CD14-positive monocyte (primary cell): ENCODE measurements around the gene ATRN. TPM values are rescaled to one million over a fixed set of nuclear protein-coding genes. Genes with fewer than 3 reads are reported as not detected.

Source experiments
- DNase-seq, 3 donors: peaks; one replicate each; pipeline ENCODE4 v3.0.0-alpha.2; 2011 to 2022
- H2AFZ ChIP-seq: 2 replicates; pipeline ENCODE4 v1.6.0; 2012; ENCODE audit warnings: mild to moderate bottlenecking, low read depth, low read length, inconsistent platforms; ENCODE audit not compliant: insufficient read depth, poor library complexity, severe bottlenecking
- H3K27ac ChIP-seq, 2 donors: 1 replicate in 1 of 2; 2 replicates in 1 of 2; pipeline ENCODE4 v1.5.1; 2012 to 2013; ENCODE audit warnings: low read length in 2 of 2, control low read depth in 1 of 2, inconsistent platforms in 1 of 2, low read depth in 1 of 2, mild to moderate bottlenecking in 1 of 2
- H3K27me3 ChIP-seq, 2 donors: one replicate each; pipeline versions ENCODE4 v1.6.0 to v1.6.1; 2011 to 2013; ENCODE audit warnings: low read length in 2 of 2; ENCODE audit not compliant: control insufficient read depth in 2 of 2, insufficient read depth in 2 of 2
- H3K36me3 ChIP-seq, 2 donors: replicated peaks in 1 of 2; 1 replicate in 1 of 2; 2 replicates in 1 of 2; pipeline versions ENCODE4 v1.5.1 to v1.6.1; 2012 to 2013; ENCODE audit warnings: low read length in 2 of 2, control low read depth in 1 of 2, inconsistent platforms in 1 of 2, mild to moderate bottlenecking in 1 of 2; ENCODE audit not compliant: insufficient read depth in 2 of 2, control insufficient read depth in 1 of 2
- H3K4me1 ChIP-seq, 2 donors: 1 replicate in 1 of 2; 2 replicates in 1 of 2; pipeline versions ENCODE4 v1.5.1 to v1.6.1; 2012 to 2013; ENCODE audit warnings: low read length in 2 of 2, control low read depth in 1 of 2, inconsistent platforms in 1 of 2, mild to moderate bottlenecking in 1 of 2, moderate library complexity in 1 of 2; ENCODE audit not compliant: insufficient read depth in 2 of 2, control insufficient read depth in 1 of 2
- H3K4me2 ChIP-seq: replicated peaks from 2 replicates; pipeline ENCODE3; 2012; ENCODE audit warnings: low read length, moderate library complexity, mild to moderate bottlenecking; ENCODE audit not compliant: poor library complexity, severe bottlenecking; ENCODE audit errors: extremely low read depth
- H3K4me3 ChIP-seq, 3 experiments: fragments of 200-600 bp in 1 of 3; sonication (generic) in 1 of 3; replicated peaks in 1 of 3; 1 replicate in 2 of 3; 2 replicates in 1 of 3; pipeline ENCODE4 v1.5.1; 2011 to 2013; ENCODE audit warnings: low read length in 3 of 3, mild to moderate bottlenecking in 3 of 3, control low read depth in 2 of 3, low read depth in 2 of 3, inconsistent platforms in 1 of 3, moderate library complexity in 1 of 3
- H3K79me2 ChIP-seq: 2 replicates; pipeline ENCODE4 v1.6.0; 2012; ENCODE audit warnings: mild to moderate bottlenecking, control low read depth, inconsistent platforms, low read length, moderate library complexity; ENCODE audit not compliant: insufficient read depth
- H3K9ac ChIP-seq: 2 replicates; pipeline ENCODE4 v1.6.0; 2017; ENCODE audit warnings: low read length, mild to moderate bottlenecking; ENCODE audit not compliant: insufficient read depth, poor library complexity, severe bottlenecking
- H3K9me3 ChIP-seq, 2 donors: replicated peaks in 1 of 2; 1 replicate in 1 of 2; 2 replicates in 1 of 2; pipeline versions ENCODE4 v1.5.1 to v1.6.1; 2012 to 2013; ENCODE audit warnings: low read length in 2 of 2, control low read depth in 1 of 2; ENCODE audit not compliant: control insufficient read depth in 1 of 2, insufficient read depth in 1 of 2
- H4K20me1 ChIP-seq: 2 replicates; pipeline ENCODE4 v1.6.0; 2012; ENCODE audit warnings: mild to moderate bottlenecking, low read length, control low read depth, moderate library complexity; ENCODE audit not compliant: insufficient read depth
- H3K27ac Mint-ChIP-seq, 7 donors: one replicate each; pipeline ENCODE4 v1.8.0; 2020; ENCODE audit warnings: mild to moderate bottlenecking in 7 of 7, mixed read lengths in 7 of 7, moderate library complexity in 6 of 7, inconsistent platforms in 2 of 7
- H3K27me3 Mint-ChIP-seq, 3 donors: one replicate each; pipeline ENCODE4 v1.8.0; 2021 to 2022; ENCODE audit warnings: low read depth in 3 of 3, mild to moderate bottlenecking in 3 of 3, mixed read lengths in 3 of 3, moderate library complexity in 3 of 3, inconsistent platforms in 1 of 3
- H3K36me3 Mint-ChIP-seq, 2 donors: one replicate each; pipeline ENCODE4 v1.8.0; 2020; ENCODE audit warnings: mixed read lengths in 2 of 2, inconsistent platforms in 1 of 2, mild to moderate bottlenecking in 1 of 2
- H3K4me1 Mint-ChIP-seq: one replicate; pipeline ENCODE4 v1.8.0; 2020; ENCODE audit warnings: mild to moderate bottlenecking, mixed read lengths
- H3K4me3 Mint-ChIP-seq, 2 donors: one replicate each; pipeline ENCODE4 v1.8.0; 2020; ENCODE audit warnings: mild to moderate bottlenecking in 2 of 2, mixed read lengths in 2 of 2, moderate library complexity in 1 of 2
- H3K9me3 Mint-ChIP-seq, 7 donors: one replicate each; pipeline ENCODE4 v1.8.0; 2020 to 2022; ENCODE audit warnings: mixed read lengths in 7 of 7, mild to moderate bottlenecking in 6 of 7, moderate library complexity in 6 of 7, inconsistent platforms in 2 of 7
- WGBS: methylation state at CpG from one replicate; pipeline ENCODE4 v1.1.5; 2013; ENCODE audit warnings: missing lambda C conversion rate; ENCODE audit not compliant: insufficient coverage; 5-methylcytosine and 5-hydroxymethylcytosine counted together
- intact Hi-C, 2 donors: fragments of 100-400 bp; cut with micrococcal nuclease; formaldehyde crosslinking; loops; one replicate each; pipeline versions ENCODE4 v1.15.0 to v1.15.1; 2023
- polyA plus RNA-seq, 3 donors: library from polyadenylated mRNA; depleted of rRNA in 1 of 3; unstranded in 2 of 3; stranded (reverse) in 1 of 3; fragments of 300-500 nt in 2 of 3; fragments of >200 nt in 1 of 3; fragmentation: Illumina TruSeq in 2 of 3; gene quantifications; 1 replicate in 2 of 3; 2 replicates in 1 of 3; pipeline ENCODE4 v1.2.3, GENCODE V29; 2012 to 2021
- TF ChIP-seq, protein P1 (sequence below): fragments of 200-600 bp; IDR thresholded peaks from one replicate; pipeline ENCODE4 v1.8.0; 2022; ENCODE audit warnings: antibody characterized with exemption, mild to moderate bottlenecking

Gene ATRN
- polyA plus RNA-seq, 3 donors: 10.2 to 17.4 (median 11.5) TPM

DNA sequence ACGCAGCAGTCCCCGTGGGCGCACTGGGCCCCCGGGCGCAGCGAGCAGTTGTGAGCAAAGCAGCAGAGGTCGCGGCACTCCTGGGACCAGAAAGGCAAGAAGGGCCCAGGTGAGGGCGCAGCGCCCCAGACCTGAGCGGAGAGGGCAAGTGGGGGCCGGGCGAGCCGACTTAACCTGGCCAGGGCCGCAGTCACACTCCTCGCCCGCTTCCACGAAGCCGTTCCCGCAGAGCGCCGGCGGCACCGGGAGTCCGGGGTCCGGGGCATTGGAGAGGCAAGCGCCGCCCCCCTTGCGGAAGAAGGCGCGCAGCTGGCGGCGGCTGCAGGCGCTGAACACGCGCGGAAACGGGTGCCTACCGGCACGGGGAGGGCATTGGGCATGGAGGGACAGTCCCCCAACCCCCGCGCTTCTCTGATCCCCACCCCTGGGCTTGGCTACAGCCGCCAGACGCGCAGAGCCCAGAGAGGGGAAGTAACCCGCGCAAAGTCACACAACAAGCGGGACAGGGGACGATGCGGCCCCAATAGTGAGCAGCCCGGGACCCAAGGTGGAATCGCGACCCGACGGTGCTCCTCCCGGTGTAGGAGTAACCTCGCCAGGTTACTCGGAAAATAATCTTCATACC, 201.8 kb downstream of the ATRN start:
- H3K27ac Mint-ChIP-seq: no peak overlapping the region
- H4K20me1 ChIP-seq: no peaks in the 10 kb centered on the region
- peak overlapping the region; percentile 5 for H3K4me2 ChIP-seq
- H3K9me3 Mint-ChIP-seq: peaks cover 0 to 9% (median 2%) of the 10 kb centered on the region in 7 donors
- H3K4me3 ChIP-seq: no peak overlapping the region
- DNase-seq: no peak
- peaks cover 9% of the 10 kb centered on the region for H3K4me1 Mint-ChIP-seq
- peaks cover 0 to 3% of the 10 kb centered on the region in 2 donors for H3K36me3 Mint-ChIP-seq
- H2AFZ ChIP-seq: no peak overlapping the region
- TF ChIP-seq, protein P1, sequence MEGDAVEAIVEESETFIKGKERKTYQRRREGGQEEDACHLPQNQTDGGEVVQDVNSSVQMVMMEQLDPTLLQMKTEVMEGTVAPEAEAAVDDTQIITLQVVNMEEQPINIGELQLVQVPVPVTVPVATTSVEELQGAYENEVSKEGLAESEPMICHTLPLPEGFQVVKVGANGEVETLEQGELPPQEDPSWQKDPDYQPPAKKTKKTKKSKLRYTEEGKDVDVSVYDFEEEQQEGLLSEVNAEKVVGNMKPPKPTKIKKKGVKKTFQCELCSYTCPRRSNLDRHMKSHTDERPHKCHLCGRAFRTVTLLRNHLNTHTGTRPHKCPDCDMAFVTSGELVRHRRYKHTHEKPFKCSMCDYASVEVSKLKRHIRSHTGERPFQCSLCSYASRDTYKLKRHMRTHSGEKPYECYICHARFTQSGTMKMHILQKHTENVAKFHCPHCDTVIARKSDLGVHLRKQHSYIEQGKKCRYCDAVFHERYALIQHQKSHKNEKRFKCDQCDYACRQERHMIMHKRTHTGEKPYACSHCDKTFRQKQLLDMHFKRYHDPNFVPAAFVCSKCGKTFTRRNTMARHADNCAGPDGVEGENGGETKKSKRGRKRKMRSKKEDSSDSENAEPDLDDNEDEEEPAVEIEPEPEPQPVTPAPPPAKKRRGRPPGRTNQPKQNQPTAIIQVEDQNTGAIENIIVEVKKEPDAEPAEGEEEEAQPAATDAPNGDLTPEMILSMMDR: no peak
- H3K27ac ChIP-seq: no peak overlapping the region
- intact Hi-C loops: no loop called here
- peak overlapping the region in 1 of 2 donors; percentile 84 for H3K4me3 Mint-ChIP-seq
- H3K4me1 ChIP-seq: peaks cover 8 to 9% of the 10 kb centered on the region in 2 donors
- no peaks in the 10 kb centered on the region for H3K79me2 ChIP-seq
- 3% methylated on average over 46 of the region's 58 CpGs for WGBS
- no peaks in the 10 kb centered on the region for H3K9me3 ChIP-seq
- peaks cover 9 to 65% of the 10 kb centered on the region in 2 donors for H3K27me3 ChIP-seq
- no peaks in the 10 kb centered on the region for H3K36me3 ChIP-seq
- H3K9ac ChIP-seq: no peak overlapping the region
- H3K27me3 Mint-ChIP-seq: peaks cover 44 to 76% (median 69%) of the 10 kb centered on the region in 3 donors

DNA sequence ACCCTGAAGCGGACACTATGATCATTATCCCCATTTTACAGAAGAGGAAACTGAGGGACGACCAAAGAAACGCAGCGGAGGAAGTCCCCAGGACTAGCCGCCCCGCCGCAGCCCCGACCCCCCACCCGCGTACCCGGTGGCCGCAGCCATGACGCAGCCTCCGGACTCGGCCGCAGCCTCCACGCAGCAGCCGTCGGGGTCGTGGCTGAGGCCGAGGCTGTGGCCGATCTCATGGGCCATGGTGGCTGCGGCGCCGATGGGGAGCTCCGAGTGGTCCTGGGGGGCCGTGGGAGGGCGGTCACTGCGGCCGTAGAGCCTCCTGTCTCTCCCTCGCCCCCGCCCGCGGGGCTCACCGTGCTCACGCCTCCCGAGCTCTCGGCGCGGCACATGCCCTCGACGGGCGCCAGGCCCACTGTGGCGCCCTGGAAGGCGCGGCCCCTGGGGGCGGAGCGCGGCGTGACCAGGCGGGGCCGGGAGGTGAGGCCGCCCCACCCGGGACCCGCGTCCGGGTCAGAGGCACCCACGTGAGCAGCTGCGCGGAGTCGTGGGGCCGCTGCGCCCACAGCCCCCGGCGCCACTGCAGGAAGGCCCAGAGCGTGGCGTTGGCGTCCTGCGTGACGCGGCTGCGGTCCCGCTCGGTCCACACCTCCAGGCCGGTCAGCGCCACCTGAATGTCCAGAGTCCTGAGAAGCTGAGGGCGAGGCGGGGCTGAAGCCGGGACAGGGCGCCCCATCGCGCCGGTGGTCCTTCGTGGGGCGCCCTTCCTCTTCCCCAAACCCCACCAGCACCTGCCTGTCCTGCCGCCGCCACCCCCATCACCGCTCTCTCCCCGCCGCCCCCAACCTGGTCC, 202.6 kb downstream of the ATRN start:
- no peaks in the 10 kb centered on the region for H3K9me3 ChIP-seq
- H2AFZ ChIP-seq: no peak overlapping the region
- no peaks in the 10 kb centered on the region for H4K20me1 ChIP-seq
- peaks cover 9 to 66% of the 10 kb centered on the region in 2 donors for H3K27me3 ChIP-seq
- TF ChIP-seq, protein P1: no peak
- H3K27ac ChIP-seq: no peak overlapping the region
- H3K4me3 ChIP-seq: no peak overlapping the region
- intact Hi-C loops: no loop called here
- H3K79me2 ChIP-seq: no peaks in the 10 kb centered on the region
- H3K4me3 Mint-ChIP-seq: peak overlapping the region in 1 of 2 donors; percentile 84
- peaks cover 8 to 9% of the 10 kb centered on the region in 2 donors for H3K4me1 ChIP-seq
- H3K9ac ChIP-seq: no peak overlapping the region
- no peak for DNase-seq
- peaks cover 46 to 80% (median 69%) of the 10 kb centered on the region in 3 donors for H3K27me3 Mint-ChIP-seq
- 38% methylated on average over 89 of the region's 90 CpGs for WGBS
- H3K36me3 Mint-ChIP-seq: peaks cover 0 to 3% of the 10 kb centered on the region in 2 donors
- no peak overlapping the region for H3K4me2 ChIP-seq
- H3K27ac Mint-ChIP-seq: no peak overlapping the region
- H3K9me3 Mint-ChIP-seq: peaks cover 0 to 9% (median 2%) of the 10 kb centered on the region in 7 donors
- H3K4me1 Mint-ChIP-seq: peaks cover 9% of the 10 kb centered on the region
- H3K36me3 ChIP-seq: no peaks in the 10 kb centered on the region
